Hepatocyte (in vitro differentiated cells): Measurements from ENCODE around the gene TEC. TPM values are rescaled to one million over a fixed set of nuclear protein-coding genes. Genes with fewer than 3 reads are reported as not detected.

ENCODE experiments used
- DNase-seq: peaks from one replicate; pipeline ENCODE4 v3.0.0-alpha.2; 2016; ENCODE audit warnings: low spot score
- H2AFZ ChIP-seq: fragments of 200-600 bp; sonication (generic); 2 replicates; pipeline ENCODE4 v1.6.0; 2016; ENCODE audit warnings: antibody characterized with exemption, mild to moderate bottlenecking
- H3K27ac ChIP-seq: fragments of 200-600 bp; sonication (generic); 2 replicates; pipeline ENCODE4 v1.5.1; 2016; ENCODE audit warnings: mild to moderate bottlenecking
- H3K27me3 ChIP-seq: fragments of 200-600 bp; sonication (generic); 2 replicates; pipeline ENCODE4 v1.6.1; 2016
- H3K36me3 ChIP-seq: fragments of 200-600 bp; sonication (generic); replicated peaks from 2 replicates; pipeline ENCODE4 v1.5.1; 2016; ENCODE audit warnings: low read depth; ENCODE audit not compliant: insufficient read depth
- H3K4me1 ChIP-seq: fragments of 200-600 bp; sonication (generic); 2 replicates; pipeline ENCODE4 v1.5.1; 2016; ENCODE audit warnings: mild to moderate bottlenecking, moderate library complexity; ENCODE audit not compliant: insufficient read depth
- H3K4me2 ChIP-seq: fragments of 200-600 bp; sonication (generic); 2 replicates; pipeline ENCODE4 v1.6.0; 2016
- H3K4me3 ChIP-seq: fragments of 200-600 bp; sonication (generic); 2 replicates; pipeline ENCODE4 v1.5.1; 2016; ENCODE audit warnings: mild to moderate bottlenecking
- H3K79me2 ChIP-seq: fragments of 200-600 bp; sonication (generic); 2 replicates; pipeline ENCODE4 v1.6.0; 2017; ENCODE audit warnings: mild to moderate bottlenecking
- H3K9me2 ChIP-seq: fragments of 200-600 bp; sonication (generic); replicated peaks from 2 replicates; pipeline ENCODE4 v1.6.0; 2017; ENCODE audit warnings: mild to moderate bottlenecking; ENCODE audit not compliant: insufficient read depth
- H3K9me3 ChIP-seq: fragments of 200-600 bp; sonication (generic); 2 replicates; pipeline ENCODE4 v1.5.1; 2016; ENCODE audit warnings: low read depth, mild to moderate bottlenecking
- H4K20me1 ChIP-seq: fragments of 200-600 bp; sonication (generic); 2 replicates; pipeline ENCODE4 v1.6.0; 2016; ENCODE audit warnings: mild to moderate bottlenecking; ENCODE audit not compliant: insufficient read depth, poor library complexity, severe bottlenecking
- CTCF ChIP-seq: fragments of 200-600 bp; sonication (generic); IDR thresholded peaks from 2 replicates; pipeline ENCODE4 v1.5.1; 2016; ENCODE audit warnings: antibody characterized with exemption, mild to moderate bottlenecking; ENCODE audit not compliant: poor library complexity
- EZH2 ChIP-seq: fragments of 200-600 bp; sonication (generic); IDR thresholded peaks from 2 replicates; pipeline ENCODE4 v1.6.1; 2016; ENCODE audit warnings: antibody characterized with exemption, mild to moderate bottlenecking, borderline replicate concordance
- EZH2phosphoT487 ChIP-seq: fragments of 200-600 bp; sonication (generic); IDR thresholded peaks from one replicate; pipeline ENCODE4 v1.6.1; 2018; ENCODE audit warnings: antibody characterized with exemption, mild to moderate bottlenecking, low read depth, moderate library complexity; ENCODE audit not compliant: unreplicated experiment, severe bottlenecking
- WGBS: methylation state at CpG from one replicate; pipeline ENCODE4 v1.1.6; 2016; ENCODE audit warnings: low lambda C conversion rate; ENCODE audit errors: missing lambda C conversion rate; 5-methylcytosine and 5-hydroxymethylcytosine counted together
- polyA plus RNA-seq: library from polyadenylated mRNA; unstranded; fragments of >200 nt; fragmentation: Nextera tagmentation; extraction: Ambion mirVana; gene quantifications from 2 replicates; pipeline ENCODE4 v1.2.1, GENCODE V29; 2016
- total RNA-seq: library from RNA; depleted of rRNA; stranded (reverse); fragments of >200 nt; gene quantifications from 2 replicates; pipeline ENCODE4 v1.2.3, GENCODE V29; 2014

Gene TEC
- total and polyA plus RNA-seq, 2 experiments from 2014 or later: 1.3 to 2.1 TPM

GRCh38 chr4:48241731-48242130 is 27.9 kb downstream of the TEC start:
- H3K36me3 ChIP-seq: no peaks in the 10 kb centered on the region
- H3K4me2 ChIP-seq: no peak overlapping the region
- H3K4me3 ChIP-seq: no peak overlapping the region
- H4K20me1 ChIP-seq: no peaks in the 10 kb centered on the region
- H2AFZ ChIP-seq: no peak overlapping the region
- no peaks in the 10 kb centered on the region for H3K4me1 ChIP-seq
- no peaks in the 10 kb centered on the region for H3K9me2 ChIP-seq
- no peak for TF ChIP-seq EZH2phosphoT487
- no peak for TF ChIP-seq CTCF
- no peak for TF ChIP-seq EZH2
- H3K27me3 ChIP-seq: no peaks in the 10 kb centered on the region
- no peak overlapping the region for H3K27ac ChIP-seq
- H3K79me2 ChIP-seq: peaks cover 5% of the 10 kb centered on the region
- DNase-seq: no peak
- no peaks in the 10 kb centered on the region for H3K9me3 ChIP-seq
- 89% methylated on average over 2 of the region's 2 CpGs for WGBS

- Histone ChIP-seq H3K36me3 (no peaks in the 10 kb centered on the region), H3K4me3 (no peak overlapping the region), H3K27me3 (no peaks in the 10 kb centered on the region), H3K9me2 (no peaks in the 10 kb centered on the region), H2AFZ (no peak overlapping the region), H3K4me2 (no peak overlapping the region), H3K9me3 (no peaks in the 10 kb centered on the region), H3K27ac (no peak overlapping the region), H3K4me1 (no peaks in the 10 kb centered on the region), H3K79me2 (no peaks in the 10 kb centered on the region), H4K20me1 (no peaks in the 10 kb centered on the region)
- TF ChIP-seq EZH2phosphoT487: no peak
- TF ChIP-seq EZH2: no peak
- no peak for TF ChIP-seq CTCF
- WGBS: 68% methylated on average over 4 of the region's 4 CpGs
- no peak for DNase-seq
Measured at GRCh38 chr4:48237996-48238645, 31.5 kb downstream of the TEC start.

GRCh38 chr4:48235050-48235449 is 34.6 kb downstream of the TEC start:
- H3K4me1 ChIP-seq: no peaks in the 10 kb centered on the region
- H3K9me3 ChIP-seq: no peaks in the 10 kb centered on the region
- H3K27me3 ChIP-seq: no peaks in the 10 kb centered on the region
- DNase-seq: no peak
- H3K4me3 ChIP-seq: no peak overlapping the region
- no peaks in the 10 kb centered on the region for H3K9me2 ChIP-seq
- TF ChIP-seq EZH2phosphoT487 (no peak), CTCF (no peak), EZH2 (no peak)
- H3K27ac ChIP-seq: no peak overlapping the region
- no peak overlapping the region for H3K4me2 ChIP-seq
- no peak overlapping the region for H2AFZ ChIP-seq
- no peaks in the 10 kb centered on the region for H3K79me2 ChIP-seq
- H3K36me3 ChIP-seq: no peaks in the 10 kb centered on the region
- H4K20me1 ChIP-seq: no peaks in the 10 kb centered on the region
- WGBS: 91% methylated on average over 1 of the region's 1 CpG
